Kidney capillary endothelial cell (primary cell): ENCODE data around the gene SLC15A5.

Experiments used
- DNase-seq: peaks from one replicate; pipeline ENCODE4 v3.0.0-alpha.2; 2018; ENCODE audit warnings: low spot score

Gene SLC15A5, protein sequence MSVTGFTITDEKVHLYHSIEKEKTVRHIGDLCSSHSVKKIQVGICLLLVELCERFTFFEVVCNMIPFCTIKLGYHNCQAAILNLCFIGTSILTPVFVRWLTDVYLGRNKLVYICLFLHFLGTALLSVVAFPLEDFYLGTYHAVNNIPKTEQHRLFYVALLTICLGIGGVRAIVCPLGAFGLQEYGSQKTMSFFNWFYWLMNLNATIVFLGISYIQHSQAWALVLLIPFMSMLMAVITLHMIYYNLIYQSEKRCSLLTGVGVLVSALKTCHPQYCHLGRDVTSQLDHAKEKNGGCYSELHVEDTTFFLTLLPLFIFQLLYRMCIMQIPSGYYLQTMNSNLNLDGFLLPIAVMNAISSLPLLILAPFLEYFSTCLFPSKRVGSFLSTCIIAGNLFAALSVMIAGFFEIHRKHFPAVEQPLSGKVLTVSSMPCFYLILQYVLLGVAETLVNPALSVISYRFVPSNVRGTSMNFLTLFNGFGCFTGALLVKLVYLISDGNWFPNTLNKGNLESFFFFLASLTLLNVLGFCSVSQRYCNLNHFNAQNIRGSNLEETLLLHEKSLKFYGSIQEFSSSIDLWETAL

DNA sequence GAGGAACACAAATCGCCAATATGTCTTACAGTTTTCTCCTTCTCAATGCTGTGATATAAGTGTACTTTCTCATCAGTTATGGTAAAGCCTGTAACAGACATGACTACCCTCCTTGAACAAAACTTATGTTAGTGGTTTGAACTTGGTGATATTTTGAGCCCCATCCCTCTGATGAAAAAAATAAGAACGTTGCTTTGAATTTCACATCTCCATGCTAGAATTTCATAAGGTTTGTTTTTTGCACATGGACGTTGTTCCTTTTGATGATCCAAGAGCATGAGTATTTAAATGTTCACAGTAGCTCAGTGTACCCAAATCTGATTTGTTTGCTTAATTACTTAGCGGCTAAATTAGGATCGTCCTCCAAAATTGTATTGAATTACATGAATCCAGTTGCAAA lies at the start of gene SLC15A5:
Gene SLC15A5, minus strand, starts transcription at position 101 of the 400 bp plus-strand sequence. Its CDS starts 0 bp downstream, at position 101.
- DNase-seq, result no peak

DNA sequence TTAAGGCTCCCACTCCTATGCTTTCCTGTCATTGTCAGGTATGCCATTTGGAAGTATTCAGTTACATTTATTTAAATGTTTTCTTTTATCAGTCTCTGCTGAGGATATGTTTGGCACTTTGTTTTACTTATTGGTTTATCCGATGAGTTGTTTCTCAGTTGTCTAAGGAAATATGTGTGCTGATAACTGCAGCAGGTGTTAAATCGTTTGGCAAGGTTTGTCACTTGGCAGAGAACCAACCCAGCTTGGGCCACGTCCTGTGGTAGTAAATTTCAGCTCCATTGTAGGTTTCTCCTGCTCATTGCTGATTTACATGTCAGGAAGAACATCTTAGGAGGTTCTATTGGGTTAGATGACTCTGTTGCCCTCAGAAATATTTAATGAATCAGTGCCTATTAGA lies 47.9 kb upstream of the SLC15A5 start:
- DNase-seq, result no peak

DNA sequence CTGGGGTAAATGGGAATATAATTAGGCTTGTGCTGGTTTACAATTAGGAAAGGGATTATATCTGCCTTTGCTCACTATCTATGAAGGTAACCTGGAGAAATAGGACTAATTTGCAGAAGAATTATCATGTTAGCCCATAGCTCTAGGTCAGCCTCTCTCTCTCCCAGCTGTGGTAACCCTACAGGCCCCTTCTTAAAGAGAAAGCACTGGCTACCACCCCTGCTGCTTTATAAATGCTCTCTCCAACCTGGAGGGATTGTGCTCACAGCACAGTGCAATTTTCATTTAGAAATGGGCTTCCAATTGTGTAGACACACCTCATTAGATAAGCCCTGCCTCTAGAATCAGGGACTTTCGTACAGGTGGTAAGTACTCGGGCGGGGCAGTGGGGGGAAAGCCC lies 47.3 kb upstream of the SLC15A5 start:
- no peak for DNase-seq

DNA sequence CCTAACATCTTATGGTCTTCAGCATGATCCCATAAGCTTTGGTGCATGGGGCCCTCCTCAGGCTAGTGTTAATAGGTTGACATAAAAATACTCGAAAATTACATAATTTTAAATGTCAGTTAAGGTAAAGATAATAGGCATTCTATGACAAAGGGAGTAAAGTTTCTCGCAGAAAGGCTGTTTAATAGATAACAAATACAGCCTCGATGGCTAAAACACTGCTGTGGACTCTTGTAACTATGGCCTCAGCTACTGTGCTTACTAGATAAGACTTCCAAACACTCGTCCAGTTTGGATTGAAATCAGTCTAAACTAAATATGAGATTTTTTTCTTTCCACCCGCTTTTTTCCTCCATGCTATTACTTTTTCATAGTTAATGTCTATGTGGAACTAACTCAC lies 46.8 kb upstream of the SLC15A5 start:
- no peak for DNase-seq

DNA sequence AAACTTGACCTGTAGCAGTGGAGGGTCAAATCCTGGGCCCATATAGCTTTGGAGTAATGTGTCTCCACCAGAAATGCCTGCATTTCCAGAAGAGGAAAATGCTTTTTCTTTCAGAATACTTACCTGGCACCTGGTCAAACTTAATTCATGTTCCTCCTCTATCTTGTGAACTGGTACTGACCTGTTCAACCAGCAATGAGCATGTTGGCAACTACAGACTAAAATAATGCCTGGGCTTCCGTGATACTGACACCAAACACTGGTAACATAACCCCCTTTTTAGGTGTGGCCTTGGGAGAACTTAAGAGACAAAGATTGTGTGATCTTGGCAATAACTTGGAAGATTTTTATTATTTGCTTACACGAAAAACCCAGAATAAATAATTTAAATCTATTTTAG lies 46.2 kb upstream of the SLC15A5 start:
- no peak for DNase-seq

DNA sequence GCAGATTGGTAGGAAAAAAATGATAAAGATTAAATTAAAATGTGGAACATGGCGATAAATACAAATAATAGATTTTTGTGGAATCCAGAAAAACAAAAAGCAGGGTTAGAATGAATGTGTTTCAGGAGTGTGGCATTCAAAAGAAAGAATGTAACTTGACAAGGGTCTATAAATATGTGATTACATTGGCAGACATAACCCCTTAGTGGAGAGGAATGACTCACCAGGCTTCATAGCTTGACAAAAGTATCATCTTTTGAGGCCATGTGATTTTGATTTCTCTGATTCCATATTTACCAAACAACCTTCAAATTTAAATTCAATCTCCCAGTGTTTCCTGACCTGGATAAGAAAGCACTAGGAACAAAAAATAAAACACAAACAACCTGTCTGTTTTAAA lies 45.5 kb upstream of the SLC15A5 start:
- DNase-seq, result no peak

DNA sequence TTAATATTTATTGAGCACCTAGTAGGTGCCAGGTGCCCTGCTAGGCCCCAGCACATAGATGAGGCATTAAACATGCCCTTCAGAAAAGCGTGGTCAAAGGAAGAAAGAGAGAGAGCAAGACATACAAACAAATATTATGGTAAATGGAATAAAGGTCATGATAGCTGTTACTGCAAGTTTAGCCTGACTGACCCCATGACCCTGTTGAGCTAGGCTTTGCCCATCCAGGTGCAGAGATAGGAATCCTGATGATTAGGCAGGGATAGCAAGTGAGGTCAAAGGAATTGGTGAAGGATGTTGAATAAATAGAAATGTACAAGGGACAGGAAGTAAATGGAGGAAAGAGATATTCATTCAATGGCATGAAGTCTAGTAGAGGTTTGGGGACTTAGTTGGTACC lies 33.4 kb upstream of the SLC15A5 start:
- no peak for DNase-seq

DNA sequence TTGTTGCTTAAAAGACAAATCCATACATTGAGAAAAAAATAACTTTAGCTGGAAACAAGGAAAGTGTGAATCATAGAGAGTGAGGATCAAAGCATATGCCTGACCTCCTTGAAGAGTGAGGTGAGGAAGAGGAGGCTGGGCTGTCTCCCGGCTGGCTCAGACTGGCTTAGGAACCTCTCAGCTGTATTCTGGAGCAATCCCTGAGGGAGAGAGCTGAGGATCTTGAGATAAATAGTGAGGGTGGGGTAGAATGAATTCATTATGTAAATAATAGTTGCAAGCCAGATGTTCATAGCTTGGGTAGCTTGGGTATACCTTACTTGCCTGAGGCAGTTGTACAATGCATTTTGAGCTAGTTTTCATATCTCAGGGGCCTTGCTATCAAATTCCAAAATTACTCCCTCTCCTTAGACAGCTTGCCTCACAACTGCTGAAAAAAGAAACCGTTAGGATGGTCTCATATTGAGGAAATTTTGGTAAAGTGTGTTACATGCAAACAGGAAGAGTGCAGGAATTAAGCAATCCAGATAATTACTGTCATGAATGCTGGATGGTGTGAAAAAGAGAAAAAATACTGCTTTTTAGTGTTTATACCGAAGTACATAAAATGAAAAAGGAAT lies 30.5 kb upstream of the SLC15A5 start:
- DNase-seq, result no peak

DNA sequence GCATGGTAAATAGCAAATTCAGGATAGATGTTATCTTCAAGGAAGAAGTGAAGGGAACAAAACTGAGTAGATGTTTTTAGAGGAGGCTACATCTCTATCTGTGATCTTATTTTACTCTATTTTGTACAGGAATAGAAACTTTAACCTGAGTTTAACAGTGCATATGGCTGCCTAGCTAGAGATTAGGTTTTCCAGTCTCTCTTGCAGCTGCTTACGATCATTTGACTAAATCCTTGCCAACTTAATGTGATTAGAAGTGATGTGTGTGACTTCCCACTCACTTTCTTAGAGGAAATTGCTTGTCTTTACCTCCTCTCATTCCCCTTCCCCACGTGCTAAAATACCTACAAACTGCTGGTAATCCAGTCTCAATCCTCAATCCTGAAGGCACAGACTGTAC lies 26.5 kb upstream of the SLC15A5 start:
- no peak for DNase-seq

DNA sequence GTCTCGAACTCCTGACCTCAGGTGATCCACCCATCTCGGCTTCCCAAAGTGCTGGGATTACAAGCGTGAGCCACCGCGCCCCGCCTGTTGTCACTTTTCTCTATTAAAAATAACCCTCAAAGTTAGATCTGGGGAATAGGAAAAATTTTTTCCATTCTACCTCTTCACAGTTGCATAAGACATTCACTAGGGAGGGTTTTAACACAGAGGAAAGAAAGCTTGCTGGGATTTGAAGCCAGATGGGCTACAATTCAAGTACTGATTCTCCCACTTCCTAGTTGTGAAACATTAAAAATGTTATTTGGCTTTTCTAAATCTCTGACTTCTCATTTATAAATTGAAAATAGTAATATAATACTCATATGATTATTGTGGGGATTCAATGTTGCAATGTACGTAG lies 23.3 kb upstream of the SLC15A5 start:
- DNase-seq, result no peak

DNA sequence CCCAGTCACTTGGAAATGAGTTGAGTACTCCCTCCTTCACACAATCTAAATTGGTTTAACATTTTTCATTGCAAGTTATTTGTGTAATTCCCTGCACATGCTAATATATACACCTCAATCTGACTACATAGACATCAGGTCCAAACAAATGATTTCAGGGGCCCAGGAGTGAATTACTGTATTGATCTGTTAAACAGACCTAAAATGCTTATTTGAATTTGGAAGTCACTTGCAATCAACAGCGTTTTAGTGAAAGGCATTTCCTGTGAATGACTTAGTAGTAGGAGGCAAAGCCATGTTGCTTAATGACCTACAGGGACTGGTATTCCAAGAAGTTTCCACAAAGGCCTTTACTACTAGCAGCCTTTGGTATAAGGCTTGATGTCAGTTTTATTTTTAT lies 22.6 kb upstream of the SLC15A5 start:
- DNase-seq, result no peak

DNA sequence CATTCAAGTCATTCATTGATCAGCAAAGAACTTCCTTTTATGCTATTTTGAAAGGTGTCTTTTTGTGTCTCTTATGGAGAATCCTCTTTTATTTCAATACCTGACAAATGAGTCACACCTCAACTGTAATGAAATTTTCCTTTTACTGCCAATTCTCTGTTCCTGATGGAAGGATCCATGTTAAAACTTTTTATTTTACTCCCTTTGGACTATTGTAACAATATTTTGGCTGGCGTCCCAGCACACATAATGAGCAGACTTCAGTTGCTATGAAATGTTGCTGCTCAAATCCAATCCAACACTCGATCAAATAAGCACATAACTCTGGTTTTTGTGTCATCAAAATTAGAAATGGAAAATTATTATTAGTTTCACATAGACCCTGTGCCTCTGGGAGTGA lies 21.9 kb upstream of the SLC15A5 start:
- DNase-seq, result no peak

DNA sequence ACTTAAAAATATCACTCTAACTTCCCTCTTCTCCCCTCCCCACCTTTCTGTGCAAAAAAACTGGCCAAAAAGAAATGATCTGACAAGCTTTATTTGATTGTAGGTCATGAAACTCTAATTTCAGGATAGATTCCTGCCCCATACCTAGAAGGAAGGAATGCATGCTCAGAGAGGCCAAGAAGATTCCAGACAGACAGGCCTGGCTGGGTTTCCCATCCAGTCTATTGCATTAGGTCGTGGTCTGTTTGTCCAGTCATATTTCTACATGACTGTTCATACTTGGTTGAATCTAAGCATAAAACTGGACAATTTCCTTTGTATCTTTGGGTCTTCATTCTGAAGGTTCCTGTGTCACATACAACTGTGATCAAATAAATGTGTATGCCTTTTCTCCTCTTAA lies 20.0 kb upstream of the SLC15A5 start:
- no peak for DNase-seq

DNA sequence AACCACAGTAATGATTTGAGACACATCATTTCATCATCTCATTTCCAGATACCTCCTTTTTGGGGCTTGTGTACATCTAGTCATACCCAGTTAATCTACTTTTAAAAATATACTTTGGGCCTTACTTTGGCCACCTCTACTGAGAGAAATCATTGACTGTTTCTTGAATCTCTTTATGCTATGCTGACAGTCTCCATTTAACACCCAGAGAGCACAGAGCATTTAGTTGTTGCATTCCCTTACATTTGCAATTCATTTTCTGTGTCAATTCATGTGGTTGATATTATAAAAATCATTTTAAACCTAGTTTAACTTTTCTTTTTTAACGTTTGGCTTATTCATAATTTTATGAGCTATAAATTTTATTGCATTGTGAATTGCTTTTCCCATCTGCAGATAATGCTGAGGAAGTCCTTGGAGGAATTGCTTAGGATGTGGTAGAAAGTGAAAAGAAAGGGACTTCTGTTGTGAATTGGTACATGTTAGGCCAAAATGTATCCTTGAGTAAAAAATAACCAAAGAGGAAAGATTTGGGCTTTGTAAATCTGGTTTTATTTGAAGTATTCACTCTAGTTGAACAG lies 17.0 kb upstream of the SLC15A5 start:
- DNase-seq, result no peak

DNA sequence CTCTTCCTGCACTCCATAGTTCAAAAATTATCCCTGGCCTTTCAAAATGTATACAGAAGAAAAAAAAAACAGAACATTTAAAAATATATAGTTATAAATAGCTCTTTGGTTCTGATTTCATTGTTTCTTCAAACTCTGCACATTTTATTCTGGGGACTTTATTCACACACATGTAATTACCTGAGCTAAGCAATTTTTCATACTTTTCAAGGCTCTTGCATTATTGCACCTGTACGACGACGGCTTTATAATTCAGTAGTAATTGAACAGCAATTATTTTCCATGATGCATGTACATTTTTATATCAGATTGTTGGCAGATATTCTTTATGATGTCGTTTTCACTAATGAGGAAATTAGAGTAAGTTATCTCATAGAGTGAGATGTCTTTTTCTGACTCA lies 13.5 kb upstream of the SLC15A5 start:
- no peak for DNase-seq

DNA sequence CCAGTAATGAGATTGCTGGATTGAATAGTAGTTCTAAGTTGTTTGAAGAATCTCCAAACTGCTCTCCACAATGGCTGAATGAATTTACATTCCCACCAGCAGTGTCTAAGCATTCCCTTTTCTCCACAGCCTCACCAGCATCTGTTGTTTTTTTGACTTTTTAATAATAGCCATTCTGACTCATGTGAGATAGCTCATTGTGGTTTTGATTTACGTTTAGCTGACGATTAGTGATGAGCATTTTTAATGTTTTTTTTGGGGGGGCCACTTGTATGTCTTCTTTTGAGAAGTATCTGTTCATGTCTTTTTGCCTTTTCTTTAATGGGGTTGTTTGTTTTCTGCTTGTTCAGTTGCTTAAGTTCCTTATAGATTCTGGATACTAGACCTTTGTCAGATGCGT lies 8.1 kb upstream of the SLC15A5 start:
- DNase-seq, result no peak

DNA sequence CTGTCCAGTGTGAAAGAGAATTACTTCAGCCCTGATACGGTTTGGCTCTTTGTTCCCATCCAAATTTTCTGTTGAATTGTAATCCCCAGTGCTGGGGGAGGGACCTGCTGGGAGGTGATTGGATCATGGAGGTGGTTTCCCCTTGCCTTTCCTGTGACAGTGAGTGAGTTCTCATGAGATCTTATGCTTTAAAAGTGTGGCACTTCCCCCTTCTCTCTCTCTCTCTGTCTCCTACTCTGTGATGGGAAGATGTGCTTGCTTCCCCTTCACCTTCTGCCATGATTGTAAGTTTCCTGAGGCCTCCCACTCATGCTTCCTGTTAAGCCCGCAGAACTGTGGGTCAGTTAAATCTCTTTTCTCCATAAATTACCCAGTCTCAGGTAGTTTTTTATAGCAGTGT lies 5.5 kb upstream of the SLC15A5 start:
- no peak for DNase-seq

DNA sequence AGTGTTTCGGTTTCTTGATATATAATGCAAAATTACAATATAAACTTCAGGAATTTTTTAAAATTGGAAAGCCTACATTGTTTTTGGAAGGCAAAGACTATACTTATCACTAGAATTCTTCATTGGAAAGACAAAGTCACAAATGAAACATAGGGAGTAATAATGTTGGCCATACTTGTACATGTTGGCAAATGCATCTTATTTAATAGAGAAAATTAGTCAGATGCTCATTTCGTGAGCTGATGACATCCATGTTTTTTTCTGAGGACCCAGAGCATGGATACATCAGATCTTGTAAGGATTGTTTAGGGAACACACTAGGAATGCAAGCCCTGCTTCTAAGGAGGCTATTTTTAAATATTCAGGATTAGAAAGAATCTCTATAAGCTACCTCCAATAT lies 4.6 kb upstream of the SLC15A5 start:
- no peak for DNase-seq

DNA sequence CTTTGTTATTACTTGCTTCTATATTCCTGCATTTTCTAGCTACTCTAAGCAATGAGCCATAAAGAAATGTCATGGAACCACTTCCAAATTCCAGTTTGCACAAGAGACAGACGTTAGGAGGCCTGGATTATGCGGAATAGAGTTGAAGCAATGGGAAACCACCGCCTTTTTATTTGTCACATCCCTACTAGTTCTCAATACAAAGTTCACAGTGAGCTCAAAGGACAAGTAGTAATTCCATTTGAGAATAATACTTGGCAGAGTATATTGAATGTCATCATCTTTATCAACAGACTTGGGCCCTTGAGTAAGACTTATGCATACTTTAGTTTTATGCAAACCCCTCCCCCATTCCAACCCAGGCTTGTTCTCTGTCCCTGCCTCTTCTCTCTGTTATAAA lies 3.7 kb upstream of the SLC15A5 start:
- no peak for DNase-seq

DNA sequence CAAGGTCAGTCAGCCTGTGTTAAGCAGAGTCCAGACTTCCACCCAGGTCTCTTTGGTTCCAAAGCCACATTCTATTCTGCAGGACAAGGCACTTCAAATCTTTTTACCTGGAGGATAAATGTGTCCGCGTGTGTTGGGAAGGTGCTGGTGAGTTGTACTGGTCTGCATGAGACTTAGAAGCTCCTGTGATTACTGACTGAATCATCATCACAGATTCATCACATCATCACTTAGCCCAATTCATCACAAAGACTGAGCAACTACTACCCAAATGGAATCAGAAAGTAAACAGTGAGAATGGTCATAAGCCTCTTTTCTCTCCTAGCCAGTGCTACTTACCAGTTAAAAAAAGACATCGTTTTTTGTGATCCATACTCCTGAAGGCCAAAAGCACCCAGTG lies 5.3 kb downstream of the SLC15A5 start:
- DNase-seq, result no peak

DNA sequence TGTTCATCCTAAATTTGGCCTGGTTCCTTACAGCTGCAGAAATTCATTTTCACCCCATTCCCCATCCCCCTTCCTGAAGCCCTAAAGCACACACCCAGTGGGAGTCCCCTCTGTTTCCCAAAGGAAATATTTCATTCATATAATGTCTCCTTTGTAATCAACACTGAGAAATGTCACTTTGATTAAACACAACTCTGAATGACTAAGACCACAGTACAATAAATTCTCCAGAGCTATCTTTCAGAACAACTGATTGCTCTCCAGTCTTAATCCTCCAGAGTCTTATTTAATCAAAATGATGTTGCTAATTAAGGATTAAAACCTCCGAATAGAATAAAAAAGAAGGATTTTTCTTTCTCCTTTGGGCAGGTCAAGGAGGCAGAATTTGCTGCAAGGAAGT lies 6.4 kb downstream of the SLC15A5 start:
- DNase-seq, result no peak

DNA sequence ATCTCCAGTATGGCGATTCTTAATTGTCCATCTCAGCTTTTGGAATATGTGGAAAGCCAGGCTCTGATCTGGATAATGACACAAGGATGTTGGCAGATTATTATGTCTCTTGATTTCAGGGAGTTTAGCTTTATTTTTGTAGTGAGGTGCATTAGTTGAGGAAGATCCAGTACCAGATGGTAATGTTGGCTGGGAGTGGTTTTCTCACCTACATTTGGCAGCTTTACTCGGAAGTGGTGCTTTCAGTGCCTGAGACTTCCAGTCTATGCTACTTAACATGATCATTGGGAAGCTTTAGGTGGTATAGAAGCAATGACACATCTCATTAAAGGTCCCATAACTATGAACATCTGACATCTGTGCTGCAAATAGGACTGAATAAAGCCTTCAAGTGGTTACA lies 7.5 kb downstream of the SLC15A5 start:
- no peak for DNase-seq

DNA sequence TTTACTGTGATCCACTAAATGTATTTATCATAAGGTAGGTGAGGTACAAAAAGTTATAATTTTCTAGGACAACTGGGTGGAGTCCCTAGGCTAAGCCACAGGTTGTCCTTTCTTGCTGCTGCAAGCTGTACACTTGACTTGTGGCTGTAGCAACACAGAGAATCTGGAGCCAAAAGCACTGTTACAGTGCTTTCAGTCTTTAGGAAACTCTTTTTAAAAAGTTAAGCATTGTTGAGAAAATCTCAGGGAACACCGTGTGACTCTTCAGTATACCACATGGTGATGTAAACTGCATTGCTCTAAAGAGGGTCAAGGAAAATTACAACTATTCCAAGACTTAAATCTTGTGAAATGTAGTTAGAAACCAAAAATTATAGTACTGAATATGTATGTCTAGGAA lies 11.4 kb downstream of the SLC15A5 start:
- DNase-seq, result no peak
